GM12891 (cell line): ENCODE data around the gene KIF13A.

ENCODE experiments used
- POLR2A ChIP-seq: IDR thresholded peaks from 2 replicates; pipeline ENCODE4 v1.6.1; 2011; ENCODE audit warnings: low read depth, low read length, control low read depth
- POLR2AphosphoS5 ChIP-seq: IDR thresholded peaks from 2 replicates; pipeline ENCODE4 v1.6.1; 2011; ENCODE audit warnings: low read depth, low read length, control low read depth
- POU2F2 ChIP-seq: IDR thresholded peaks from 2 replicates; pipeline ENCODE4 v1.6.1; 2011; ENCODE audit warnings: low read depth, mild to moderate bottlenecking, control low read depth, low read length, moderate library complexity
- SPI1 ChIP-seq: IDR thresholded peaks from 2 replicates; pipeline ENCODE4 v1.6.1; 2011; ENCODE audit warnings: low read depth, low read length, control low read depth
- TAF1 ChIP-seq: IDR thresholded peaks from 2 replicates; pipeline ENCODE4 v1.6.1; 2011; ENCODE audit warnings: low read depth, low read length, control low read depth

DNA sequence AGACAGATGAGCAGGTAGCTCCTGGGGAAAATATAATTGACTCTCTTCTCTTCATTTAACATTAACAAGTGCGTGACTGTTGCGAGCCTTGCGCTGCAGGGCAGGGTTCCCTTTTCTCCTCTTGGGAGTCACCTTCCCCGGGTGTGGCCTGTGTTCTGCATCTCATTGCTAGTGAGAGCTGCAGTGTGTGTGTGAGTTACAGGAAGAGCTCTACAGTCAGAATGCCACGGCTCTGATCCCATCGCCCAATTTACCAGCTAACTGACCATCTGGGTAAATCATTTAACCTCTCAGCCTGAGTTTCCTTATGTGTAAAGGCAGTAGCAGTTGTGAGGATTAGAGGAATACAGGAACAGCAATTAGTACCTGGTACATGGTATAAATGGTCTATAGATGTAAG is 173.9 kb downstream of the KIF13A start:
- TF ChIP-seq POLR2A = no peak
- TF ChIP-seq POLR2AphosphoS5 = no peak
- TF ChIP-seq TAF1 = no peak
- no peak for TF ChIP-seq SPI1
- TF ChIP-seq POU2F2 = no peak
